GM18526 (cell line): ENCODE results near the gene FLNB.

Experiments
- POLR2A ChIP-seq: IDR thresholded peaks from 3 replicates; pipeline ENCODE4 v1.6.1; 2011; ENCODE audit not compliant: insufficient read length; ENCODE audit errors: extremely low read depth

FLNB gene

DNA sequence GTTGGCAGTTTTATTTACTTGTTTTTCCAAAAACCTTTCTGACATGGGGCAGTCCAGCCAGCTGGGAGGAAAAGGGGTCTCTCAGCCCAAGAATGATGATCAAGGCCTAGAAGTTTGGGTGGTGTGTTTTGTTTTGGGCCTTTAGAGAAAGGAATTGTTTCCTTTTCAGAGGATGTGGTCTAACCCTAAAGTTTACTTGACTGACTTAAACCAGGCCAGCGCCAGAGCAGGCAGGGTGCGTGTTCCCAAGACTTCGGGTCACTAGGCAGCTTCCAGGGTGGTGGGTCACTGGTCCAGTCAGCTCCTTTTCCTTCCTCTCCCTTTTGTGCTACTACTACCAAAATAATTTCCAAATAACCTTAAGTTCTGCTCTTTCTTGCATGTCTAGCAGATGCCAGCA, 4.9 kb downstream of the FLNB start:
- TF ChIP-seq POLR2A: no peak

DNA sequence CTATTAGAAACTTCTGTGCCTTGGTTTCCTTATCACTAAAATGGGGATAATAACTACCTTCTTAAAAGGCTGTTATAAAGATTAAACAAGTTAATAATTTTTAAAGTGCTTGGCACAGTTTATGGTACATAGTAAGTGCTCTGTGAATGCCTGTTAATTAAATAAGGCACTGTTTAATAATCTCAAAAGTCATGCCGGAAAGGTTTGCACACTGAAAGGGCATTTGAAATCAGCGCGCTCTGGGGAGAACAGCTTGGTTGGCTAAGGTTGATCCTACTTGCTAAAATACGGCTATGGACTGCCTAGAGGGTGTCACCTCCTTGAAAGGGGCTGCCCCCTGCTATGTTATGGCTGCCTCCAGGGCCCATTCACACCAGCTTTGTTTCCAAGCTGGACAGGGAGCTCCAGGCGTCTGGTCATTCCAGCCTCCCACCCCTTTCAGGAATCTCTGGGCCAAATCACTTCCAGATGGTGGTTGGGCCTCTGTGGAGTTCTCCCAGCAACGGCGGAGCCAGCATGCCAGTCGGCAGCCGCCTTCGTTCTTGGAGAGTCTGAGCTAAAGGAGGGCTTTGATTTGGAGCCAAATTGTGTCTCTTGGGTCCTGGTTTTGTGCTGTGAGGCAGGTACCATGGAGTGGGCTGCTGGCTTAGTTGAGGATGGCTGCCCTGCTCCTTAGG, 5.9 kb downstream of the FLNB start:
- TF ChIP-seq POLR2A: no peak

DNA sequence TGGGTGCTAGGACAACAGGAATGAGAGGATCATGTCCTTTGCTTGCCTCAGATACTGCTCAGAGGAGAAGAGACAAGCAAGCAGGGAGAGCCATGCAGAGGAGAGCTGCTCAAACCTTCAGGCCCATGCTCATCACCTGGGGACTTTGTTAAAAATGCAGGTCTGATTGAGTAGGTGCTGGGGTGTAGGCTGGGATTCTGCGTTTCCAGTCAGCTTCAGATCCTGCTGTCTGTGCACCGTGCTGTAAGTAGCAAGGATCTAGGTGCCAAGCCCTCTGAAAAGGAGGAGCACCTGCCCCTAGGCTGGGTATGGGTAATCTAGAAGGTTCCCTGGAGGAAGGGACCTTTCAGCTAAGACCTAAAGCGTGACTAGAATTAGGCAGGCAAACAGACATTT, 7.3 kb downstream of the FLNB start:
- TF ChIP-seq POLR2A: no peak

DNA sequence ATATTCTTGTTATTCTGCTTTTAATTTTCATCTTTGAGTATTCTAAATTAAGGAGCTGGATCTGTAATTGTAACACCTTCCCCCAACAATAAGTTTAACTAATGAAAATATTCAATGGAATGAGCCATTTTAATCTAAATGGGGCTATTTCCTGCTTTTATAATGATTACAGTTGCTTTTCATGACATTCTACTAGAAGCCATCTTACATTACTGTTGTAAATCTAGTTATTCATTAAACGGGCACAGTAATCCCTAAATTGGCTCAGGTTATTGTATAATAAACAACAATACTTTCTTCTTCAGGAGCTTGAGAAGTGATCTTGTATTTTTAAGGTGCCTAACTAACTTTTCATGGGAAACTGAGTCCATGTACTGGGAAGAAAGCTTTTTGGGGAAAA, 8.5 kb downstream of the FLNB start:
- TF ChIP-seq POLR2A: no peak

DNA sequence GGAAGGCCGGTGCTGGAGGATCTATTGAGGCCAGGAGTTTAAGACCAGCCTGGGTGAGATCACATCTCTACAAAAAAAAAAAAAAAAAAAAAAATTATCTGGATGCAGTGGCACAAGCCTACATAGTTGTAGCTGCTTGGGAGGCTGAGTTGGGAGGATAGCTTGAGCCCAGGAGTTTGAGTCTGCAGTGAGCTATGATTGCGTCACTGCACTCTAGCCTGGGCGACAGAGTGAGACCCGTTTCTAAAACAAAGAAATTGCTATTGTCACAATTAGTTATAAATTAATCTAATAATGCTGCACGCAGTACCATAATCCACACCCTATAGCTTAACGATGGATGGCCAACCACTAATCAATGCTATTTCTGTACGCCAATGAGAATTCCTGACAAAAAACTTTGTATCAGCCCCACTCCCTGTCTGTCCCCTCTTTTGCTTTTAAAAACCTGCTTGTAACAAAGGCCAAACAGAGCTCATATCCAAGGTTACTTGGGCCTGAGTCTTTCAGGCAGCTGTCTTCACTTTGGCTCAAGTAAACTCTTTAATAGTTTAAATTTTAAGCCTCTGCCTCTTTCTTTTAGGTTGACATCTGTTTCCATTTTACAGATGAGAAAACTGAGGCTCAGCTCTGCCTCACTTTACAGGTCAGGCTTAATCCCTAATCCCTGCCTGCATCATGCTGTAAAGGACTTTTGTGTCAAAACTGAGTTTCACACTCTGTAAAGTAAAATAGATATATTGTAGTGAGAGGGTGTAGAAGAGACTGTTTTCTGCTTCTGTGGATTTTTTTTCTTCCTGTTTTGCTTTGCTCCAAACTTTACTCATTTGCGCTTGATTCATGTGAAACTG, 10.9 kb downstream of the FLNB start:
- TF ChIP-seq POLR2A: no peak

DNA sequence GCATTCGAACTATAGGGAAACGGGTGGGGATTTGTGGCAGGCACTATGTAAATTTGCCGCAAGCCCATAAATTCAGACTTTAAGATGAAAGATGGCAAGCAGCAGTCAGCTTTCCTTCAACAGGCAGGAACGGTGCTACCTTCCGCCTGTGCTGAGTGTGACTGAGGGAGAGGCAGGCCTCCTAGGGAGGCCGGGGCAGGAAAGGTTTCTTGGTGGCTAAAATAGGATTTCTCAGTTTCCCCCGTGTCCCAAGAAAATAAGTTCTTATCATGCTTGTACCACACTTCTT, 12.5 kb downstream of the FLNB start:
- no peak for TF ChIP-seq POLR2A

DNA sequence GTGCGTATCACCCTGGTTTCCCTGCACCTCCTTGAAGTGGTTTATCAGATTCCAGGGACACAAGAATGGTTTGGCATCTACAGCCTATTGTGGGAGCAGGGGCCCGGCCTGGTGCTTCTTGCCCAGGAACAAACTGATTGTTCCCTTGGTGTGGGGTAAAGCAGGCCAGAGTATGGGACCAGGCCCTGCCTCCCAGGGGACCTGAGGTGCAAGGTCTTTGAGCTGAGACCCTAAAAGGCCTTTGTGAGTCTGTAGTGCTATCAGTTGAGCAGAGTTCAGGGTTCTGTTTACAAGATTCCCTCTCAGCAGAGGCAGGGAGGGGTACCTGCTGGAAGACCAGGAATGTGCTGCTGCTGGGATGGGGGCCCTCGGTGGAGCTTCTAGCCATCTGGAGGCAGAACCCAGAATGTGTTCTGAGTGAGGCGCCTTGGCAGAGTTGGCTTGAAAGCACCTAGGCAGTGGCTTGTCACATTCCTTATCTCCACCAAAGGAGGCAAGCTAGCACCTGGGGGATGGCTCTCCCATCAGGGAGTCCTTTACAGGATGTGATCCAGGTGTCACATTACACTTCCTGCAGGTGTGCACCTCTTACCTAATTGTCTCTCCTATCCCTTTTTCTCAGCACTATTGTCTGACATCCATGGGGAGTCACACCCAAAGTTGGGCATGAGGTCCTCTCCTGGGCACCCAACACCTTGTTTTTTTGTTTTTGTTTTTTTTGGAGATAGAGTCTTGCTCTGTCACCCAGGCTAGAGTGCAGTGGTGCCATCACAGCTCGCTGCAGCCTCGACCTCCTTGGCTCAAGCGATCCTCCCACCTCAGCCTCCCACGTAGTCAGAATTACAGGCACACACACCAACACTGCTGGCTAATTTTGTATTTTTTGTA, 13.1 kb downstream of the FLNB start:
- no peak for TF ChIP-seq POLR2A

DNA sequence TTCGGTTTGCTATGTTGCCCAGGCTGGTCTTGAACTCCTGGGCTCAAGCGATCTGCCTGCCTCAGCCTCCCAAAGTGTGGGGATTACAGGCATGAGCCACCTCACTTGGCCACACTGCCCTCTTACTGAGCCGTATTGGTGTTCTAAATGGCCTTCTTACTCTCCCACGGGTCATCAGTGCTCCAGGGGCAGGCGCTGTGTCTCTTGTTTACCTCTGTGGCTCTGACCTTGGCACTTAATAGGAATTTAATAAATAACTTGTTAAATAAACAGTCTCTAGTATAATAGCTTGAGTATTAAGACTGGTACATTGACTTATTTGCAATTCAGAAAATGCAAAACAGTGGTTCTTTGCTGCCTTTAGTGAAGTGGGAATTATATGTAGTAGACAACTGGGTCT, 13.7 kb downstream of the FLNB start:
- TF ChIP-seq POLR2A: no peak

DNA sequence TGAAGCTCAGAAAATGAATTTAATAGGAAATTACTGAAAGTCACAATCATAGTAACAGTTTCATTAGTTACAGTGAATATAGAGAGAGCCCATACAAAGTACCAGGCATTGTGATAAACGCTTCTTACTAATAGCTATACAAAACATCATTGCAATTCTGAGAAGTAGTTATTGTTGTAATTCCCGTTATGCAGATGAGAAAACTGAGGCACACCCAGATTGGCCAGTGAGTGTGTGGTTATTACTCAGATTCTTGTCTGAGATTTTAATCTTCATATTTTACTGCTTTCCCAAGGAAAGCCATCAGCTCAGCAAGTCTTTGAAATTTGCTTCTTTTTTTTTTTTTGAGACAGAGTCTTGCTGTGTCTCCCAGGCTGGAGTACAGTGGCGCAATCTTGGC, 14.3 kb downstream of the FLNB start:
- TF ChIP-seq POLR2A: no peak

DNA sequence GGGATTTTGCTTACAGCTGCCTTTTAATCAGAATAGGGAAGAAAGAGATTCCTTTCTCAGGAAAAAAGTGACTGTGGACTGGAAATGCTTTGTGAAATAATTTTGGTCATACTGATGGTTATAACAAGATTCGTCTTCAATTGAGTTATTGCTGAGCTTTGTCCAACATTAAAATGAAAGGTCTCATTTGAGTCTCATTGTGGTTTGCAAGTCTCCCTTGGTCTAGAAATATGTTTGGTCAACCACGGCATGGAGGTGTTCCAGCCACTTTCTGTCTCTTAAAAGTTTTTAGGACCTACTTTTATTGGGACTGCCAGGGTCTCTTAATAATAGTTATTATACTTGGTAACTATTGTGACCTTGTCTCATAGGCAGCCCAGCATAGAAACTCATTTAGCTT, 15.3 kb downstream of the FLNB start:
- no peak for TF ChIP-seq POLR2A

DNA sequence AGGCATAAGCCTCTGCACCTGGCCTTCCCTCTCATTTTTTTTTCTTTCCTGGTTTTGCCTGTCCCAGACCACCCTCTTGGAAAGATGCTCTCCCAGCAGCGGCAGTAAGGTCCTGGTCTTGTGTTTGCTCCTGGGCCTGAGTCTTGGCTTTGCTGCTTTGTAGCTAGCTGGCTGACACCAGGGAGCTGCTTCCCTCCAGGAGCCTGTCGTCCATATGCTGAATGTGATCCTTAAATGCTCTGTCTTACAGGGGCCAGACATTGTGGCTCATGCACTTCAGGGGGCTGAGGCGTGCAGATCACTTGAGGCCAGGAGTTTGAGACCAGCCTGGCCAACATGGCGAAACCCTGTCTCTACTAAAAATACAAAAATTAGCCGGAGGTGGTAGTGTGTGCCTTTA, 17.2 kb downstream of the FLNB start:
- TF ChIP-seq POLR2A: no peak

DNA sequence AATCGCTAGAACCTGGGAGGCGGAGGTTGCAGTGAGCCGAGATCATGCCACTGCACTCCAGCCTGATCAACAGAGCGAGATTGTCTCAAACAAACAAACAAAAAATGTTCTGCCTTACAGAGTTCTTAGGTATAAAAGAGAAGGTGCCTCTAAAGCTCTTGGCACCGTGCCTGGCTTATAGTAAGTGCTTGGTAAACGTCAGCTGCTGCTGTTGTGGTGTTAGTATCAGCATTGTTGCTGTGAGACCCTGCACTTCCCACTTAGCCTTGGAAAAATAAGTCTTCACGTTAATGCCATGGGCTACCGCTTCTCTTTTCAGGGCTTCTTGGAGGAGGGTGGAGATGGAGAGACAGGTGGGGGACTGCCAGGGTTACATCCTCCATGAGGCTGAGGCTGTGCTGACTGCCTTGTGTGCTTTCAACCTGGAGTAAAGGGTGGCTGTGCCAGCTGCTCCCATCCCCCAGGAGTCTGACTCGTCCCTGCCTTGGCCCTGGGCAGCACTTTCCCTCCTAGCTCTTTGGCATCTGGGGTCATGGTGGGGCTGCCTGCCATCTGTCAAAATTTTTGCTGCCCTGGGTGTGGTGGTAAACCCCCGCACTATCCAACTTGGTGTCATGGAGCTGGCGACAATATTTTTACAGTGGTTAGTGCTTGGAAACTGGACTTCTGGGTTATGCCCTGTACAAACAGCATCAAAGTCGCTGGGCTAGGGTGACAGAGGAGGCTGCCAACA, 17.8 kb downstream of the FLNB start:
- no peak for TF ChIP-seq POLR2A

DNA sequence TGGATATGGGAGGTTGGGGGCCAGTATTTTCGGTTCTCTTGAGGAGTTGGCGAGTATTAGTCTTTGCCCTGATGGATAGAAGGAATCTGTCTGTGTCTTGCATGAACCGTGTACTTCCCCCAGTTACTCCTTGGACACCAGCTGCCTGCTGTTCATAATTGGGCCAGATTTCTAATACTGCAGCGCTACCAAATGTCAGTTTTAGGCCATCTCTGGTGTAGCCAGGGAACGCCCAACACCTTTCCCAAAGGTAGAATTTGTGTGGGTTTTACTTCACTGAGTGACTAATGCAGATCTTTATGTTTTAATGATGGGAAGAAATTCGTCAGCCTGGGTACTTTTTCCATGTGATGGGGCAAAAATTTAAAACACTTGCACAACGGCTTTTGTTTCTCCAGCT, 18.4 kb downstream of the FLNB start:
- no peak for TF ChIP-seq POLR2A

DNA sequence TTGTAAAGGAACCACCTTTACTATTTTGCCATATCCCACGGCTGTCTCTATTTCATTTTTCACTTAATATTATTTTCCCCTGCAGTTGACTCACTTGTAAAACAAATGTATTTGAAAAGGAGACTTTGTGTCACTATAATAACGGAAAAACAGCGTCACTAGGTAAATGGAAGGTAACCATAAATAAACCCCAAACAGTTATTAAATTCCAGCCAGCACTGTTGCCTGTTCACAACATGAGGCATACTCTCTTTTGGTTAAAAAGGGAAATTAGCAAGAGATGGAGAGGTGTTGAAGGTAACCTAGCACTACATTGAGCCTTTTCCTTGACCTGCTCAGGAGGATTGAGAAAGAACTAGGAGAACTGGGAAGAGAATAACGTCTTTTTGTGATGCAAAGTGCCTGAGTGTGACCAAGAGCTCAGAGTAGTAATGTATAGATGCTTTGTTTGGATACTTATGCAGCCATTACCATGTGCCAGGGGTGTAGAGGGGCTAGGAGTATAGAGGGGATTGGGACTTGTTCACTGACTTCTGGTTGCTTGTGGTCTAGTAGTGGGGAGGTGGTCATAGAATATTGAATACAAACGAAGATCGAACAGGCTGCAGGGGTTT, 19.6 kb downstream of the FLNB start:
- no peak for TF ChIP-seq POLR2A

DNA sequence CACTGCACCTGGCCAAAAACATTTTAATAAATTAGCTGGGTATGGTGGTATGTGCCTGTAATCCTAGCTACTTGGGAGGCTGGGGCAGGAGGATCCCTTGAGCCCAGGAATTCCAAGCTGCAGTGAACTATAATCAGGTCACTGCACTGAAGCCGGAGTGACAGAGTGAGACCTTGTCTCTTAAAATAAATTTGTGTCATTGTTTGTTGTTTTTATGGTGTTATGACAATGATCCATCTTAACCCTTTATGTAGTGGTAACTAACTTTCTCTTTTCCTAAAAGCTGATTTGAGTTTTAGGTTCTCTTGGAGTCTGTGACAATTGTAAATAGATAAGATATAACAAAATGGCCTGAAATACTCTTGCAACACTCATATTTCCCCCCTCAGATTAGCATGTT, 20.7 kb downstream of the FLNB start:
- no peak for TF ChIP-seq POLR2A
